ENCODE results near the gene SRPK1.

GRCh38 chr6:35879151-35879550 lies 41.7 kb downstream of the SRPK1 start:
- no peak for TF ChIP-seq EZH2 (IDR thresholded peaks at IDR 0.05; ENCODE audit: low read length, unreplicated experiment)
- no peak for TF ChIP-seq CTCF (conservative IDR thresholded peaks at IDR 0.05; ENCODE audit: low read depth, low read length)

Data from PC-3 (cell line).